GM23338 (cell line): ENCODE data around the gene PFKFB3. TPM values are rescaled to one million over a fixed set of nuclear protein-coding genes. Genes with fewer than 3 reads are reported as not detected.

ENCODE experiments used
- ATAC-seq: fragments of 200-7000 bp; cut with Tn5 transposase; 3 replicates; pipeline ENCODE4 v1.9.1; 2020
- DNase-seq: peaks from one replicate; pipeline ENCODE4 v3.0.0-alpha.2; 2015; ENCODE audit warnings: low spot score
- H2AFZ ChIP-seq: fragments of 200-600 bp; sonication (generic); 2 replicates; pipeline ENCODE4 v1.8.0; 2016; ENCODE audit warnings: antibody characterized with exemption, mild to moderate bottlenecking, moderate library complexity
- H3F3A ChIP-seq: fragments of 200-600 bp; sonication (generic); replicated peaks from 2 replicates; pipeline ENCODE4 v1.8.0; 2017; ENCODE audit warnings: antibody characterized with exemption, mixed run types, low read depth
- H3K27ac ChIP-seq: fragments of 200-600 bp; sonication (generic); 2 replicates; pipeline ENCODE4 v1.6.1; 2016; ENCODE audit warnings: low read depth
- H3K27me3 ChIP-seq: fragments of 200-600 bp; sonication (generic); 2 replicates; pipeline ENCODE4 v1.8.0; 2016; ENCODE audit warnings: mild to moderate bottlenecking, mixed run types, moderate library complexity; ENCODE audit not compliant: insufficient read depth
- H3K36me3 ChIP-seq: fragments of 200-600 bp; sonication (generic); 2 replicates; pipeline ENCODE4 v1.8.0; 2016; ENCODE audit warnings: mild to moderate bottlenecking; ENCODE audit not compliant: insufficient read depth
- H3K4me1 ChIP-seq: fragments of 200-600 bp; sonication (generic); 2 replicates; pipeline ENCODE4 v1.8.0; 2016; ENCODE audit warnings: mild to moderate bottlenecking, moderate library complexity; ENCODE audit not compliant: insufficient read depth
- H3K4me2 ChIP-seq: fragments of 200-600 bp; sonication (generic); 2 replicates; pipeline ENCODE4 v1.7.1; 2017; ENCODE audit warnings: mixed run types
- H3K4me3 ChIP-seq: fragments of 200-600 bp; sonication (generic); 2 replicates; pipeline ENCODE4 v1.6.1; 2016; ENCODE audit warnings: mixed run types
- H3K79me2 ChIP-seq: fragments of 200-600 bp; sonication (generic); replicated peaks from 2 replicates; pipeline ENCODE4 v1.8.0; 2017; ENCODE audit warnings: mild to moderate bottlenecking; ENCODE audit not compliant: insufficient read depth
- H3K9me2 ChIP-seq: fragments of 200-600 bp; sonication (generic); 2 replicates; pipeline ENCODE4 v1.8.0; 2017; ENCODE audit not compliant: insufficient read depth
- H4K20me1 ChIP-seq: fragments of 200-600 bp; sonication (generic); replicated peaks from 2 replicates; pipeline ENCODE4 v1.8.0; 2017; ENCODE audit warnings: mild to moderate bottlenecking; ENCODE audit not compliant: insufficient read depth
- H3K27ac Mint-ChIP-seq: 2 replicates; pipeline ENCODE4 v1.8.0; 2020; ENCODE audit warnings: inconsistent platforms, mild to moderate bottlenecking, moderate library complexity, mixed read lengths
- H3K27me3 Mint-ChIP-seq: 3 replicates; pipeline ENCODE4 v1.8.0; 2022; ENCODE audit warnings: low read depth, mild to moderate bottlenecking, moderate library complexity, mixed read lengths, inconsistent platforms; ENCODE audit not compliant: insufficient read depth, poor library complexity
- H3K36me3 Mint-ChIP-seq: 3 replicates; pipeline ENCODE4 v1.8.0; 2021; ENCODE audit warnings: low read depth, mild to moderate bottlenecking, inconsistent platforms, moderate library complexity, mixed read lengths
- H3K4me1 Mint-ChIP-seq: 3 replicates; pipeline ENCODE4 v1.8.0; 2020; ENCODE audit warnings: mild to moderate bottlenecking, inconsistent platforms, mixed read lengths
- H3K4me3 Mint-ChIP-seq: 3 replicates; pipeline ENCODE4 v1.8.0; 2021; ENCODE audit warnings: moderate library complexity, mild to moderate bottlenecking, inconsistent platforms, mixed read lengths
- H3K9me3 Mint-ChIP-seq: 3 replicates; pipeline ENCODE4 v1.8.0; 2020; ENCODE audit warnings: moderate library complexity, mild to moderate bottlenecking, inconsistent platforms, mixed read lengths
- CREB1 ChIP-seq: fragments of 250-450 bp; sonication (Bioruptor Pico); IDR thresholded peaks from 2 replicates; pipeline ENCODE4 v1.5.0; 2020; ENCODE audit warnings: low read depth, mild to moderate bottlenecking, moderate library complexity
- ETS1 ChIP-seq: IDR thresholded peaks from 2 replicates; pipeline ENCODE4 v1.6.1; 2016; ENCODE audit warnings: antibody characterized with exemption
- EZH2 ChIP-seq: fragments of 200-600 bp; sonication (generic); IDR thresholded peaks from one replicate; pipeline ENCODE4 v1.8.0; 2017; ENCODE audit warnings: antibody characterized with exemption, mild to moderate bottlenecking, low read depth; ENCODE audit not compliant: unreplicated experiment
- EZH2phosphoT487 ChIP-seq: fragments of 200-600 bp; sonication (generic); IDR thresholded peaks from one replicate; pipeline ENCODE4 v1.8.1; 2018; ENCODE audit warnings: antibody characterized with exemption; ENCODE audit not compliant: unreplicated experiment
- JUNB ChIP-seq: IDR thresholded peaks from one replicate; pipeline ENCODE4 v1.6.1; 2016; ENCODE audit warnings: antibody characterized with exemption; ENCODE audit not compliant: unreplicated experiment
- NANOG ChIP-seq: IDR thresholded peaks from 2 replicates; pipeline ENCODE4 v1.6.1; 2016; ENCODE audit warnings: antibody characterized with exemption, borderline replicate concordance
- POLR2AphosphoS5 ChIP-seq: IDR thresholded peaks from 2 replicates; pipeline ENCODE4 v1.6.1; 2016; ENCODE audit warnings: antibody characterized with exemption, low read depth
- STAT1 ChIP-seq: IDR thresholded peaks from one replicate; pipeline ENCODE4 v1.6.1; 2016; ENCODE audit warnings: antibody characterized with exemption; ENCODE audit not compliant: unreplicated experiment
- ZNF114 ChIP-seq: fragments of 250-450 bp; sonication (Bioruptor Pico); IDR thresholded peaks from 2 replicates; pipeline ENCODE4 v1.5.0; 2020; ENCODE audit warnings: mild to moderate bottlenecking, moderate library complexity
- ZNF331 ChIP-seq: fragments of 250-450 bp; sonication (Bioruptor Pico); IDR thresholded peaks from 2 replicates; pipeline ENCODE4 v1.5.0; 2020; ENCODE audit warnings: low read depth, mild to moderate bottlenecking, moderate library complexity
- polyA plus RNA-seq: library from polyadenylated mRNA; unstranded; fragments of >200 nt; fragmentation: Nextera tagmentation; extraction: Ambion mirVana; gene quantifications from 2 replicates; pipeline ENCODE4 v1.2.1, GENCODE V29; 2016
- total RNA-seq: library from RNA; depleted of rRNA; stranded (reverse); fragments of >200 nt; shearing (Covaris generic); gene quantifications from 2 replicates; pipeline ENCODE4 v1.2.3, GENCODE V29; 2014
- TF ChIP-seq, protein P1 (sequence below): fragments of 250-450 bp; sonication (Bioruptor Pico); IDR thresholded peaks from 2 replicates; pipeline ENCODE4 v1.5.0; 2020; ENCODE audit warnings: mild to moderate bottlenecking, moderate library complexity
- TF ChIP-seq, protein P2 (sequence below): IDR thresholded peaks from one replicate; pipeline ENCODE4 v1.6.1; 2018; ENCODE audit warnings: antibody characterized with exemption; ENCODE audit not compliant: unreplicated experiment
- TF ChIP-seq, protein P3 (sequence below), 2 experiments: fragments of 200-600 bp in 1 of 2; sonication (generic) in 1 of 2; conservative IDR thresholded peaks; 2 replicates each; pipeline versions ENCODE4 v1.5.1 to v1.6.1; 2016 to 2017; ENCODE audit warnings: antibody characterized with exemption in 2 of 2, low read depth in 2 of 2, mild to moderate bottlenecking in 2 of 2, moderate library complexity in 1 of 2

The PFKFB3 gene
- total and polyA plus RNA-seq, 2 experiments from 2014 or later, result 9.5 to 26.8 TPM

GRCh38 chr10:6175329-6176055, 27.2 kb upstream of the PFKFB3 start:
- Histone ChIP-seq H3K4me3 (no peak overlapping the region), H3K4me1 (no peaks in the 10 kb centered on the region), H4K20me1 (peaks cover 22% of the 10 kb centered on the region), H3K27ac (no peak overlapping the region), H3K4me2 (no peak overlapping the region), H2AFZ (no peak overlapping the region), H3K79me2 (peaks cover 10% of the 10 kb centered on the region; the same call in 1 of the 2 replicates), H3K27me3 (no peaks in the 10 kb centered on the region), H3K36me3 (no peaks in the 10 kb centered on the region), H3F3A (0 out of 2 replicates have a peak, but pooled peaks cover 5% of the 10 kb centered on the region), H3K9me2 (no peaks in the 10 kb centered on the region)
- no peak for ATAC-seq
- no peak for TF ChIP-seq EZH2
- no peak for TF ChIP-seq EZH2phosphoT487
- TF ChIP-seq ZNF114 (CRISPR knock-in tag), result no peak
- TF ChIP-seq ZNF331 (CRISPR knock-in tag), result no peak
- TF ChIP-seq NANOG, result no peak
- TF ChIP-seq, protein P1, sequence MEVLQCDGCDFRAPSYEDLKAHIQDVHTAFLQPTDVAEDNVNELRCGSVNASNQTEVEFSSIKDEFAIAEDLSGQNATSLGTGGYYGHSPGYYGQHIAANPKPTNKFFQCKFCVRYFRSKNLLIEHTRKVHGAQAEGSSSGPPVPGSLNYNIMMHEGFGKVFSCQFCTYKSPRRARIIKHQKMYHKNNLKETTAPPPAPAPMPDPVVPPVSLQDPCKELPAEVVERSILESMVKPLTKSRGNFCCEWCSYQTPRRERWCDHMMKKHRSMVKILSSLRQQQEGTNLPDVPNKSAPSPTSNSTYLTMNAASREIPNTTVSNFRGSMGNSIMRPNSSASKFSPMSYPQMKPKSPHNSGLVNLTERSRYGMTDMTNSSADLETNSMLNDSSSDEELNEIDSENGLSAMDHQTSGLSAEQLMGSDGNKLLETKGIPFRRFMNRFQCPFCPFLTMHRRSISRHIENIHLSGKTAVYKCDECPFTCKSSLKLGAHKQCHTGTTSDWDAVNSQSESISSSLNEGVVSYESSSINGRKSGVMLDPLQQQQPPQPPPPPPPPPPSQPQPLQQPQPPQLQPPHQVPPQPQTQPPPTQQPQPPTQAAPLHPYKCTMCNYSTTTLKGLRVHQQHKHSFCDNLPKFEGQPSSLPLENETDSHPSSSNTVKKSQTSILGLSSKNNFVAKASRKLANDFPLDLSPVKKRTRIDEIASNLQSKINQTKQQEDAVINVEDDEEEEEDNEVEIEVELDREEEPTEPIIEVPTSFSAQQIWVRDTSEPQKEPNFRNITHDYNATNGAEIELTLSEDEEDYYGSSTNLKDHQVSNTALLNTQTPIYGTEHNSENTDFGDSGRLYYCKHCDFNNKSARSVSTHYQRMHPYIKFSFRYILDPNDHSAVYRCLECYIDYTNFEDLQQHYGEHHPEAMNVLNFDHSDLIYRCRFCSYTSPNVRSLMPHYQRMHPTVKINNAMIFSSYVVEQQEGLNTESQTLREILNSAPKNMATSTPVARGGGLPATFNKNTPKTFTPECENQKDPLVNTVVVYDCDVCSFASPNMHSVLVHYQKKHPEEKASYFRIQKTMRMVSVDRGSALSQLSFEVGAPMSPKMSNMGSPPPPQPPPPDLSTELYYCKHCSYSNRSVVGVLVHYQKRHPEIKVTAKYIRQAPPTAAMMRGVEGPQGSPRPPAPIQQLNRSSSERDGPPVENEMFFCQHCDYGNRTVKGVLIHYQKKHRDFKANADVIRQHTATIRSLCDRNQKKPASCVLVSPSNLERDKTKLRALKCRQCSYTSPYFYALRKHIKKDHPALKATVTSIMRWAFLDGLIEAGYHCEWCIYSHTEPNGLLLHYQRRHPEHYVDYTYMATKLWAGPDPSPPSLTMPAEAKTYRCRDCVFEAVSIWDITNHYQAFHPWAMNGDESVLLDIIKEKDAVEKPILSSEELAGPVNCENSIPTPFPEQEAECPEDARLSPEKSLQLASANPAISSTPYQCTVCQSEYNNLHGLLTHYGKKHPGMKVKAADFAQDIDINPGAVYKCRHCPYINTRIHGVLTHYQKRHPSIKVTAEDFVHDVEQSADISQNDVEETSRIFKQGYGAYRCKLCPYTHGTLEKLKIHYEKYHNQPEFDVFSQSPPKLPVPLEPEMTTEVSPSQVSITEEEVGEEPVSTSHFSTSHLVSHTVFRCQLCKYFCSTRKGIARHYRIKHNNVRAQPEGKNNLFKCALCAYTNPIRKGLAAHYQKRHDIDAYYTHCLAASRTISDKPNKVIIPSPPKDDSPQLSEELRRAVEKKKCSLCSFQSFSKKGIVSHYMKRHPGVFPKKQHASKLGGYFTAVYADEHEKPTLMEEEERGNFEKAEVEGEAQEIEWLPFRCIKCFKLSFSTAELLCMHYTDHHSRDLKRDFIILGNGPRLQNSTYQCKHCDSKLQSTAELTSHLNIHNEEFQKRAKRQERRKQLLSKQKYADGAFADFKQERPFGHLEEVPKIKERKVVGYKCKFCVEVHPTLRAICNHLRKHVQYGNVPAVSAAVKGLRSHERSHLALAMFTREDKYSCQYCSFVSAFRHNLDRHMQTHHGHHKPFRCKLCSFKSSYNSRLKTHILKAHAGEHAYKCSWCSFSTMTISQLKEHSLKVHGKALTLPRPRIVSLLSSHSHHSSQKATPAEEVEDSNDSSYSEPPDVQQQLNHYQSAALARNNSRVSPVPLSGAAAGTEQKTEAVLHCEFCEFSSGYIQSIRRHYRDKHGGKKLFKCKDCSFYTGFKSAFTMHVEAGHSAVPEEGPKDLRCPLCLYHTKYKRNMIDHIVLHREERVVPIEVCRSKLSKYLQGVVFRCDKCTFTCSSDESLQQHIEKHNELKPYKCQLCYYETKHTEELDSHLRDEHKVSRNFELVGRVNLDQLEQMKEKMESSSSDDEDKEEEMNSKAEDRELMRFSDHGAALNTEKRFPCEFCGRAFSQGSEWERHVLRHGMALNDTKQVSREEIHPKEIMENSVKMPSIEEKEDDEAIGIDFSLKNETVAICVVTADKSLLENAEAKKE (CRISPR knock-in tag), result no peak
- TF ChIP-seq POLR2AphosphoS5, result no peak
- no peak for TF ChIP-seq ETS1
- TF ChIP-seq, protein P2, sequence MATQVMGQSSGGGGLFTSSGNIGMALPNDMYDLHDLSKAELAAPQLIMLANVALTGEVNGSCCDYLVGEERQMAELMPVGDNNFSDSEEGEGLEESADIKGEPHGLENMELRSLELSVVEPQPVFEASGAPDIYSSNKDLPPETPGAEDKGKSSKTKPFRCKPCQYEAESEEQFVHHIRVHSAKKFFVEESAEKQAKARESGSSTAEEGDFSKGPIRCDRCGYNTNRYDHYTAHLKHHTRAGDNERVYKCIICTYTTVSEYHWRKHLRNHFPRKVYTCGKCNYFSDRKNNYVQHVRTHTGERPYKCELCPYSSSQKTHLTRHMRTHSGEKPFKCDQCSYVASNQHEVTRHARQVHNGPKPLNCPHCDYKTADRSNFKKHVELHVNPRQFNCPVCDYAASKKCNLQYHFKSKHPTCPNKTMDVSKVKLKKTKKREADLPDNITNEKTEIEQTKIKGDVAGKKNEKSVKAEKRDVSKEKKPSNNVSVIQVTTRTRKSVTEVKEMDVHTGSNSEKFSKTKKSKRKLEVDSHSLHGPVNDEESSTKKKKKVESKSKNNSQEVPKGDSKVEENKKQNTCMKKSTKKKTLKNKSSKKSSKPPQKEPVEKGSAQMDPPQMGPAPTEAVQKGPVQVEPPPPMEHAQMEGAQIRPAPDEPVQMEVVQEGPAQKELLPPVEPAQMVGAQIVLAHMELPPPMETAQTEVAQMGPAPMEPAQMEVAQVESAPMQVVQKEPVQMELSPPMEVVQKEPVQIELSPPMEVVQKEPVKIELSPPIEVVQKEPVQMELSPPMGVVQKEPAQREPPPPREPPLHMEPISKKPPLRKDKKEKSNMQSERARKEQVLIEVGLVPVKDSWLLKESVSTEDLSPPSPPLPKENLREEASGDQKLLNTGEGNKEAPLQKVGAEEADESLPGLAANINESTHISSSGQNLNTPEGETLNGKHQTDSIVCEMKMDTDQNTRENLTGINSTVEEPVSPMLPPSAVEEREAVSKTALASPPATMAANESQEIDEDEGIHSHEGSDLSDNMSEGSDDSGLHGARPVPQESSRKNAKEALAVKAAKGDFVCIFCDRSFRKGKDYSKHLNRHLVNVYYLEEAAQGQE, result no peak
- no peak for TF ChIP-seq CREB1 (CRISPR knock-in tag)
- TF ChIP-seq JUNB, result no peak
- no peak for TF ChIP-seq STAT1
- TF ChIP-seq, protein P3, sequence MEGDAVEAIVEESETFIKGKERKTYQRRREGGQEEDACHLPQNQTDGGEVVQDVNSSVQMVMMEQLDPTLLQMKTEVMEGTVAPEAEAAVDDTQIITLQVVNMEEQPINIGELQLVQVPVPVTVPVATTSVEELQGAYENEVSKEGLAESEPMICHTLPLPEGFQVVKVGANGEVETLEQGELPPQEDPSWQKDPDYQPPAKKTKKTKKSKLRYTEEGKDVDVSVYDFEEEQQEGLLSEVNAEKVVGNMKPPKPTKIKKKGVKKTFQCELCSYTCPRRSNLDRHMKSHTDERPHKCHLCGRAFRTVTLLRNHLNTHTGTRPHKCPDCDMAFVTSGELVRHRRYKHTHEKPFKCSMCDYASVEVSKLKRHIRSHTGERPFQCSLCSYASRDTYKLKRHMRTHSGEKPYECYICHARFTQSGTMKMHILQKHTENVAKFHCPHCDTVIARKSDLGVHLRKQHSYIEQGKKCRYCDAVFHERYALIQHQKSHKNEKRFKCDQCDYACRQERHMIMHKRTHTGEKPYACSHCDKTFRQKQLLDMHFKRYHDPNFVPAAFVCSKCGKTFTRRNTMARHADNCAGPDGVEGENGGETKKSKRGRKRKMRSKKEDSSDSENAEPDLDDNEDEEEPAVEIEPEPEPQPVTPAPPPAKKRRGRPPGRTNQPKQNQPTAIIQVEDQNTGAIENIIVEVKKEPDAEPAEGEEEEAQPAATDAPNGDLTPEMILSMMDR (conservative IDR thresholded peaks at IDR 0.05; ENCODE audit: low read depth in 2 of 2), result no peak
- Mint-ChIP-seq H3K27me3 (peaks cover 17% of the 10 kb centered on the region), H3K4me1 (peaks cover 14% of the 10 kb centered on the region), H3K27ac (no peak overlapping the region), H3K36me3 (peaks cover 4% of the 10 kb centered on the region), H3K4me3 (no peak overlapping the region), H3K9me3 (no peaks in the 10 kb centered on the region)
- no peak for DNase-seq
